Activated T-cell treated with anti-CD3 and anti-CD28 coated beads, Interleukin-2, amount 50 U/mL, for 24 hours (primary cell): Measurements from ENCODE around the gene EPN2.

Experiments
- DNase-seq: peaks from one replicate; pipeline ENCODE4 v3.0.0-alpha.2; 2020
- H3K27ac Mint-ChIP-seq: 2 replicates; pipeline ENCODE4 v1.8.0; 2020; ENCODE audit warnings: mild to moderate bottlenecking, mixed read lengths
- H3K27me3 Mint-ChIP-seq: 2 replicates; pipeline ENCODE4 v1.8.0; 2020; ENCODE audit warnings: mixed read lengths
- H3K36me3 Mint-ChIP-seq: 2 replicates; pipeline ENCODE4 v1.8.0; 2020; ENCODE audit warnings: low read depth, mixed read lengths
- H3K4me1 Mint-ChIP-seq: 2 replicates; pipeline ENCODE4 v1.8.0; 2020; ENCODE audit warnings: low read depth, mixed read lengths
- H3K4me3 Mint-ChIP-seq: 2 replicates; pipeline ENCODE4 v1.8.0; 2020; ENCODE audit warnings: mild to moderate bottlenecking, moderate library complexity, mixed read lengths
- H3K9me3 Mint-ChIP-seq: 2 replicates; pipeline ENCODE4 v1.8.0; 2020; ENCODE audit warnings: mixed read lengths

EPN2 gene

DNA sequence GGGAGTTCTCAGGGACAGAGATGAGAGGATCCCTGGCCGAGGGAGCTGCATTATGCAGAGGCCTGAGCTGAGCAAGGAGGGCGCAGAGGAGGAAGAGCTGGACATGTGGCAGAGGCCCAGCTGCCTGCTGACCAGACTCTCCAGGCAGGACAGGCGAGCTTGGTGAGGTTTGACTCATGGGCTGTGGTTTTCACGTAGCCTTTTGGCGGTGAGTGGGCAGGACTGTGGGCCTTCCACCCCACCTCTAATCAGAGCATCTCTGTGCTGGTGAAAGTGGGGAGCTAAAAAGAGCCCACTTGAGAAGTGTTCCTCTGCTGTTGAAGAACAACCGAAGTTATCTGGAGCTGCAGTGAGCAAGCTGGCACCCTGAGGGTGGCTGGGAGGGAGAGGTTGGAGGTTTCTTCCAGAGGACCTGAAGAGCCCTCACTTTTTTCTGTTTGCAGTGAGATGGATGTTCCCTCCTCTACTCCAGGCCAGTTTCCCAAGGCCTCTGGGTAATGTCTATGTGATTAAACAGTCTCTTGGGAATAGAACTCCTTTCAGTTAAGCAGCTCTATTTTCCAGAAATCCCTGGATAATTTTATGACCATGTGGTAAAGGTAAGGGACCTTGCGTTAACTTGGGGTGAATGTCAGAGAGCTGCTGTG is 11.9 kb downstream of the EPN2 start:
- H3K36me3 Mint-ChIP-seq: no peaks in the 10 kb centered on the region
- peaks cover 3% of the 10 kb centered on the region for H3K4me1 Mint-ChIP-seq
- no peaks in the 10 kb centered on the region for H3K9me3 Mint-ChIP-seq
- no peak overlapping the region for H3K4me3 Mint-ChIP-seq
- DNase-seq: no peak
- peaks cover 7% of the 10 kb centered on the region for H3K27me3 Mint-ChIP-seq
- H3K27ac Mint-ChIP-seq: no peak overlapping the region

DNA sequence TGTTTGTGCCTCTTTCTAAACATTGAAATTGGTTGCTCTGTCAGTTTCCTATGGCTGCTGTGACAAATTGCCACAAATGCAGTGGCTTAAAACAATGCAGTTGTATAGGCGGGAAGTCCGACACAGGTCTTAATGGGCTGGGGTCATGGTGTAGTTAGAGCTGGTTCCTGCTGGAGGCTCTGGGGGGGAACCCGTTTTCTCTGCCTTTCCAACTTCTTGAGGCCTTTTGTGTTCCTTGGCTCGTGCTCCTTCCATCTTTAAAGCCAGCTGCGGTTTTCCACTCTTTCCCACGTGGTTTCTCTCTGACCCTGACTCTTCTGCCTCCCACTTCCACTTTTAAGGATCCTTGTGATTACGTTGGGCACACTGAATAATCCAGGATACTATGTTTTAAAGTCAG is 12.5 kb downstream of the EPN2 start:
- no peak for DNase-seq
- Mint-ChIP-seq H3K4me1 (peaks cover 3% of the 10 kb centered on the region), H3K4me3 (no peak overlapping the region), H3K27ac (no peak overlapping the region), H3K27me3 (peaks cover 7% of the 10 kb centered on the region), H3K36me3 (no peaks in the 10 kb centered on the region), H3K9me3 (no peaks in the 10 kb centered on the region)

GRCh38 chr17:19250421-19251173 is 13.4 kb downstream of the EPN2 start:
- H3K9me3 Mint-ChIP-seq: no peaks in the 10 kb centered on the region
- H3K27ac Mint-ChIP-seq: no peak overlapping the region
- DNase-seq: no peak
- H3K36me3 Mint-ChIP-seq: no peaks in the 10 kb centered on the region
- H3K4me3 Mint-ChIP-seq: no peak overlapping the region
- H3K4me1 Mint-ChIP-seq: peaks cover 3% of the 10 kb centered on the region
- peaks cover 7% of the 10 kb centered on the region for H3K27me3 Mint-ChIP-seq

DNA sequence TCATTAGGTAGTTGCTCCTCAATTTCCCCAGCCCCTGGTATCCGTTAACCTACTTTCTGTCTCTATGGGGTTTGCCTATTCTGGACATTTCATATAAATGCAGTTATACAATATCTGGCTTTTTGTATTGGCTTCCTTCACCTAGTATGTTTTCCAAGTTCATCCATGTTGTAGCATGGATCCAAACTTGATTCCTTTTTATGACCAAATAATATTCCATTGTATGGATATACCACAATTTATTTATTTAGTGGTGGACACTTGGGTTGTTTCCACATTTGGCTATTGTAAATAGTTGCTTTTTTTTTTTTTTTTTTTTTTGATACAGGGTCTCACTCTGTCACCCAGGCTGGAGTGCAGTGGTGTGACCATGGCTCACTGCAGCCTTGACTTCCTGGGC is 15.9 kb downstream of the EPN2 start:
- Mint-ChIP-seq H3K36me3 (no peaks in the 10 kb centered on the region), H3K4me1 (peaks cover 3% of the 10 kb centered on the region), H3K9me3 (no peaks in the 10 kb centered on the region), H3K27me3 (no peaks in the 10 kb centered on the region), H3K27ac (no peak overlapping the region), H3K4me3 (no peak overlapping the region)
- no peak for DNase-seq

- no peaks in the 10 kb centered on the region for H3K9me3 Mint-ChIP-seq
- DNase-seq: no peak
- no peak overlapping the region for H3K4me3 Mint-ChIP-seq
- H3K27ac Mint-ChIP-seq: no peak overlapping the region
- H3K27me3 Mint-ChIP-seq: peaks cover 2% of the 10 kb centered on the region
- H3K4me1 Mint-ChIP-seq: no peaks in the 10 kb centered on the region
- H3K36me3 Mint-ChIP-seq: no peaks in the 10 kb centered on the region
Observed at GRCh38 chr17:19254651-19255050, 17.5 kb downstream of the EPN2 start.

DNA sequence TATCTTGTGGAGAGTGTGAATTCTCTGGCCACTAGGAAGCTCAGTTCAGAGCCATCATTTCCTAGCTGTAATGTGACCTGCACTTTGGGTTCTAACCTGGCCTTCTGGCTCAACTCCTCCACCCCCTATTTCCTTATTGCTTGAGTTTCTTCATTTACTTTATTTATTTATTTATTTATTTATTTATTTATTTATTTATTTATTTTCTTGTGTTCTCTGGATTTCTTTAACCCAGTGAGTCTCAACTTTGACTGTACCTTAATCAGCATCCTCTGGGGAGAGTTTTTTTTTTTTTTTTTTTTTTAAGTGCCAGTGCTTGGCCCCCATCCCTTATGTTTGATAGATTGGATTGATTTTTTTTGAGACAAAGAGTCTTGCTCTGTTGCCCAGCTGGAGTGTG is 18.1 kb downstream of the EPN2 start:
- H3K27me3 Mint-ChIP-seq: peaks cover 8% of the 10 kb centered on the region
- H3K4me3 Mint-ChIP-seq: no peak overlapping the region
- no peaks in the 10 kb centered on the region for H3K9me3 Mint-ChIP-seq
- no peaks in the 10 kb centered on the region for H3K36me3 Mint-ChIP-seq
- no peak overlapping the region for H3K27ac Mint-ChIP-seq
- DNase-seq: no peak
- H3K4me1 Mint-ChIP-seq: no peaks in the 10 kb centered on the region

- no peaks in the 10 kb centered on the region for H3K36me3 Mint-ChIP-seq
- no peaks in the 10 kb centered on the region for H3K9me3 Mint-ChIP-seq
- no peak for DNase-seq
- no peak overlapping the region for H3K27ac Mint-ChIP-seq
- no peak overlapping the region for H3K4me3 Mint-ChIP-seq
- peaks cover 25% of the 10 kb centered on the region for H3K27me3 Mint-ChIP-seq
- H3K4me1 Mint-ChIP-seq: peaks cover 8% of the 10 kb centered on the region
Observed at GRCh38 chr17:19258371-19258770, 21.2 kb downstream of the EPN2 start.

- H3K4me3 Mint-ChIP-seq: no peak overlapping the region
- H3K27me3 Mint-ChIP-seq: peaks cover 31% of the 10 kb centered on the region
- no peaks in the 10 kb centered on the region for H3K9me3 Mint-ChIP-seq
- peaks cover 10% of the 10 kb centered on the region for H3K4me1 Mint-ChIP-seq
- H3K27ac Mint-ChIP-seq: no peak overlapping the region
- no peak for DNase-seq
- H3K36me3 Mint-ChIP-seq: no peaks in the 10 kb centered on the region
Observed at GRCh38 chr17:19260958-19261357, 23.8 kb downstream of the EPN2 start.

- no peak overlapping the region for H3K4me3 Mint-ChIP-seq
Observed at GRCh38 chr17:19261426-19261825, 24.3 kb downstream of the EPN2 start.

DNA sequence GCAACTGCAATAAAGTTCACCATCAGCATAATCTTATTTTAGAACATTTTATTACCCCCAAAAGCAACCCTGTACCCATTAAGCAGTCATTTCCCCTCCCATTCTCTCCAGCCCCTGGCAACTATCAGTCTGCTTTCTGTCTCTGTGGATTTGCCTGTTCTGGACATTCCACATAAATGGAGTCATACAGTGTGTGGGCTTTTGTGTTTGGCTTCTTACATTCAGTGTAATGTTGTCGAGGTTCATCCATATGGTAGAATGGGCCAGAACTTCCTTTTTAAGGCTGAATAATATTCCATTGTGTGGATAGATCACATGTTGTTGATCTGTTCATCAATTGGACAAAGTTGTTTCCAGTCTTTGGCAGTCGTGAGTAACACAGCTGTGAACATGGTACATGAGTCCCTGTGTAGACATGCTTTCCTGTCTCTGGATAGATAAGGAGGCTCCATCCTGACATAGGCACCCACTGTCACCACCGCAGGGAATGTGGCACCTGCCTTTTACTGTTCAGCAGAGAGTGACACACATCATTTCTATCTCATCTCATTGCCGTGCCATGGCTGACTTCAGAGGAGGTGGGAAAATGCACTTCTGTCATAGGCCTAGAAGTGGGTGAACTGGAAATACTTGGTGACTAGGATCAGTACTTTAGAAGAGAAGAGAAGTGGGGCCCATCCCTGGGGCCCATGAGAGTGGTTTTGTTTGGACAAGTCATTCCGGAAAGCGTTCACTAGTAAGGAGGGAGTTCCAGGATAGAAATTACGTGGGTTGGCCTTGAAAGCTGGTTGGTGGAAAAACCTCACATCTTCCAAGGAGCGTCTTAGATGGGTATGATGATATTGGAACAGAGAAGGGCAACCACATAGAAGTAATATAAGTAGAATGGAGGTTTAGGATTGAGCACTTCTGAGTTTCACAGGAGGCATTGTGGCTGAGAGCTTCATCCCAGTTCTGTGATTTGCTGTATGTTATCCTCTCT is 25.8 kb downstream of the EPN2 start:
- Mint-ChIP-seq H3K4me3 (no peak overlapping the region), H3K27me3 (peaks cover 33% of the 10 kb centered on the region), H3K36me3 (no peaks in the 10 kb centered on the region), H3K9me3 (no peaks in the 10 kb centered on the region), H3K4me1 (peaks cover 10% of the 10 kb centered on the region), H3K27ac (no peak overlapping the region)
- DNase-seq: no peak

More at GRCh38 chr17:19261426-19261825, 24.3 kb downstream of the EPN2 start:
- H3K9me3 Mint-ChIP-seq: no peaks in the 10 kb centered on the region
- no peak overlapping the region for H3K27ac Mint-ChIP-seq
- H3K27me3 Mint-ChIP-seq: peaks cover 33% of the 10 kb centered on the region
- no peaks in the 10 kb centered on the region for H3K36me3 Mint-ChIP-seq
- no peak for DNase-seq
- H3K4me1 Mint-ChIP-seq: peaks cover 10% of the 10 kb centered on the region

- peaks cover 33% of the 10 kb centered on the region for H3K27me3 Mint-ChIP-seq
- DNase-seq: no peak
- no peak overlapping the region for H3K27ac Mint-ChIP-seq
- no peaks in the 10 kb centered on the region for H3K9me3 Mint-ChIP-seq
- no peak overlapping the region for H3K4me3 Mint-ChIP-seq
- peaks cover 10% of the 10 kb centered on the region for H3K4me1 Mint-ChIP-seq
- H3K36me3 Mint-ChIP-seq: no peaks in the 10 kb centered on the region
Observed at GRCh38 chr17:19263641-19264051, 26.5 kb downstream of the EPN2 start.

DNA sequence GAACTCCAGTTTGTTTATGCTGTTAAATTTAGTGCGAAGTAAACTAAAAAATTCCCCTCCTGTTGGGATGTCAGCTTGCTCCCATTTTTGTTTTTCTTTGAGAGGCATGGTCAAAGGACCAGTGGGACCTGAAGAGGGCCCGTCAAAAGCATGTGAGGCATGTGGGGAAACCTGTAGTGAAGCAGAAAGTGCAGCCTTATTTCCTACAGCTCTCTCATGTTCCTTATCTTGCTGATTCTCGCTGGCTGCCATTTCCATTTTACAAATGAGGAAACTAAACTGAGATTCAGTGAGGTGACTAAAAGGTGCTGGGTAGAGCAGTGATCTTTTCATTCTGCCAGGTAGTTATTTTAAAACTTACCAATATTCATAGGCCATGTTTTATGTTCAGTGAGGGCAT is 27.1 kb downstream of the EPN2 start:
- Mint-ChIP-seq H3K27me3 (peaks cover 33% of the 10 kb centered on the region), H3K27ac (no peak overlapping the region), H3K9me3 (no peaks in the 10 kb centered on the region), H3K4me1 (peaks cover 10% of the 10 kb centered on the region), H3K4me3 (no peak overlapping the region), H3K36me3 (no peaks in the 10 kb centered on the region)
- no peak for DNase-seq

DNA sequence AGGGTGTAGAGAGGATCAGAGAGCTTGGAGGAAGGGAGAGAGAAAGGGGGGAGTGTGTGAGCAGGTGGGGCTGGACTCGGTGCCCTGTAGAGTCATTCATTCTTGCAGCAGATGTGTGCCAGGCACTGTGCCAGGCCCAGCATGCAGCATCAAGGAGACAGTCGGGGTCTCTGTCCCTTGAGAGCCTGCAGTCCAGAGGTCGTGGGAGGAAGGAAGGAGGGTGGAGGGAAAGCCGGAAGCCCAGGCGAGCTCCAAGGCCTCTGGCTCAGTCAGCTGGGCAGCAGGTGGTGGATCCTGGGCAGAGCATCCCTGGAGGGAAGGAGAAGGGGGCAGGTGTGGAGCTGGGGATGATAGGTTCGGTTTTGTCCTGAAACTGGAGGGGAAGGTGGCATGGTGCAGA is 27.5 kb downstream of the EPN2 start:
- Mint-ChIP-seq H3K9me3 (no peaks in the 10 kb centered on the region), H3K4me3 (no peak overlapping the region), H3K27me3 (peaks cover 33% of the 10 kb centered on the region), H3K27ac (no peak overlapping the region), H3K36me3 (no peaks in the 10 kb centered on the region), H3K4me1 (peaks cover 10% of the 10 kb centered on the region)
- no peak for DNase-seq

GRCh38 chr17:19265755-19266154 is 28.6 kb downstream of the EPN2 start:
- no peak for DNase-seq
- H3K4me3 Mint-ChIP-seq: no peak overlapping the region
- H3K9me3 Mint-ChIP-seq: no peaks in the 10 kb centered on the region
- no peak overlapping the region for H3K27ac Mint-ChIP-seq
- no peaks in the 10 kb centered on the region for H3K36me3 Mint-ChIP-seq
- H3K4me1 Mint-ChIP-seq: peaks cover 10% of the 10 kb centered on the region
- peaks cover 30% of the 10 kb centered on the region for H3K27me3 Mint-ChIP-seq
